Subcutaneous abdominal adipose tissue (tissue), 5 donors: ENCODE measurements around the gene YTHDC2.

Source experiments
- H3K27ac ChIP-seq: one replicate; pipeline ENCODE4 v1.7.0; 2013; ENCODE audit warnings: low read depth, mild to moderate bottlenecking, inconsistent platforms, low read length, moderate library complexity
- H3K27me3 ChIP-seq, 5 donors: one replicate each; pipeline ENCODE4 v1.7.0; 2013; ENCODE audit warnings: low read length in 5 of 5, inconsistent platforms in 1 of 5; ENCODE audit not compliant: control insufficient read depth in 5 of 5, insufficient read depth in 4 of 5
- H3K36me3 ChIP-seq, 5 donors: one replicate each; pipeline ENCODE4 v1.7.0; 2013; ENCODE audit warnings: low read length in 5 of 5; ENCODE audit not compliant: control insufficient read depth in 5 of 5, insufficient read depth in 5 of 5
- H3K4me1 ChIP-seq, 5 donors: one replicate each; pipeline ENCODE4 v1.7.0; 2013; ENCODE audit warnings: low read length in 5 of 5, mild to moderate bottlenecking in 3 of 5, moderate library complexity in 1 of 5; ENCODE audit not compliant: control insufficient read depth in 5 of 5, insufficient read depth in 5 of 5
- H3K4me3 ChIP-seq, 5 donors: one replicate each; pipeline ENCODE4 v1.7.0; 2013; ENCODE audit warnings: low read length in 5 of 5, low read depth in 1 of 5
- H3K9ac ChIP-seq, 5 donors: one replicate each; pipeline ENCODE4 v1.7.0; 2013; ENCODE audit warnings: low read length in 5 of 5, mild to moderate bottlenecking in 4 of 5, moderate library complexity in 3 of 5
- H3K9me3 ChIP-seq, 5 donors: one replicate each; pipeline ENCODE4 v1.7.0; 2013; ENCODE audit warnings: low read length in 5 of 5; ENCODE audit not compliant: control insufficient read depth in 5 of 5
- donor health status: healthy.
- donor health status: healthy.
- donor health status: healthy.
- donor health status: healthy.
- donor health status: healthy.

Gene YTHDC2

GRCh38 chr5:113612060-113612496, 98.6 kb downstream of the YTHDC2 start:
- H3K27me3 ChIP-seq: peaks cover 0 to 9% (median 3%) of the 10 kb centered on the region in 5 donors
- no peak overlapping the region for H3K4me3 ChIP-seq
- no peaks in the 10 kb centered on the region for H3K4me1 ChIP-seq
- H3K9ac ChIP-seq: no peak overlapping the region
- no peaks in the 10 kb centered on the region for H3K36me3 ChIP-seq
- H3K27ac ChIP-seq: no peak overlapping the region
- H3K9me3 ChIP-seq: no peaks in the 10 kb centered on the region

DNA sequence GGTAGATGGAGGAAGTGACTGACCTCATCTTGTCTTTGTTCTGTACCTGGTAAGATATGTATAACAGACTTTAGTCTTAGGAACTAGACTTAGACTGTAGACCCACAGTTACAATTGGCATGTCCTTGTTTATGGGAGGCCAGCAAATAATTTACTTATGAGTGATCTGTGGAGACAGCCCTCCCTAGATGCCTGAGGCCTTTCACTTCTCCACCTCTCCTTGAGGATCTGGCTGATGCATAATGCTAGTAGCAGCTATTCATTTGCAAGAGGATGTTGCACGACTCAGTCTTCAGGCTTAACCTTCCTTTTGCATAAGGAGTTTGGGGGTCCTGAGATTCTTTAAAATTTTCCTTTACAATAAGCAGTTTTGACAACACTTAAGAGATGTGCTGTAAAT, 100.7 kb downstream of the YTHDC2 start:
- Histone ChIP-seq H3K9ac (no peak overlapping the region), H3K4me3 (no peak overlapping the region), H3K36me3 (no peaks in the 10 kb centered on the region), H3K27me3 (peaks cover 0 to 9% (median 3%) of the 10 kb centered on the region in 5 donors), H3K4me1 (no peaks in the 10 kb centered on the region), H3K27ac (no peak overlapping the region), H3K9me3 (no peaks in the 10 kb centered on the region)

- no peaks in the 10 kb centered on the region for H3K36me3 ChIP-seq
- no peak overlapping the region for H3K9ac ChIP-seq
- H3K4me1 ChIP-seq: no peaks in the 10 kb centered on the region
- H3K4me3 ChIP-seq: no peak overlapping the region
- no peak overlapping the region for H3K27ac ChIP-seq
- H3K27me3 ChIP-seq: peaks cover 0 to 9% (median 3%) of the 10 kb centered on the region in 5 donors
- H3K9me3 ChIP-seq: no peaks in the 10 kb centered on the region
These were observed 102.2 kb downstream of the YTHDC2 start for GRCh38 chr5:113615708-113616107.

DNA sequence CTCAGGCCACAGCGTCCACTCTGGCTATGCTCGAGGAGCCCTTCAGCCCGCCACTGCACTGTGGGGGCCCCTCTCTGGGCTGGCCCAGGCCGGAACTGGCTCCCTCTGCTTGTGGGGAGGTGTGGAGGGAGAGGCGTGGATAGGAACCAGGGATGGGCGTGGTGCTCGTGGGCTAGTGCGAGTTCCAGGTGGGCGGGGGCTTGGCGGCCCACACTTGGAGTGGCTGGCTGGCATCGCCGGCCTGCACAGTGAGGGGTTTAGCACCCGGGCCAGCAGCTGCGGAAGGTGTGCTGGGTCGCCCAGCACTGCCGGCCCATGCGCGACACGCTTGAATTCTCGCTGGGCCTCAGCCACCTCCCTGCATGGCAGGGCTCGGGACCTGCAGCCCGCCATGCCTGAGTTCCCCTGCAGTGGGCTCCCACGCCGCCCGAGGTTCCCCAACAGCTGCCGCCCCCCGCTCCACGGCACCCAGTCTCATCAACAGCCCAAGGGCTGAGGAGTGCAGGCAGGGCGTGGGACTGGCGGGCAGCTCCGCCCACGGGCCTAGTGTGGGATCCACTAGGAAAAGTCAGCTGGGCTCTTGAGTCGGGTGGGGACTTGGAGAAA, 103.8 kb downstream of the YTHDC2 start:
- no peak overlapping the region for H3K27ac ChIP-seq
- H3K36me3 ChIP-seq: no peaks in the 10 kb centered on the region
- peaks cover 0 to 9% (median 3%) of the 10 kb centered on the region in 5 donors for H3K27me3 ChIP-seq
- H3K9me3 ChIP-seq: no peaks in the 10 kb centered on the region
- no peak overlapping the region for H3K4me3 ChIP-seq
- no peaks in the 10 kb centered on the region for H3K4me1 ChIP-seq
- H3K9ac ChIP-seq: no peak overlapping the region

- no peaks in the 10 kb centered on the region for H3K36me3 ChIP-seq
- no peaks in the 10 kb centered on the region for H3K4me1 ChIP-seq
- H3K9ac ChIP-seq: no peak overlapping the region
- no peak overlapping the region for H3K27ac ChIP-seq
- H3K27me3 ChIP-seq: no peaks in the 10 kb centered on the region
- no peak overlapping the region for H3K4me3 ChIP-seq
- H3K9me3 ChIP-seq: peaks cover 0 to 3% (median 2%) of the 10 kb centered on the region in 5 donors
These were observed 119.5 kb downstream of the YTHDC2 start for GRCh38 chr5:113632996-113633395.

DNA sequence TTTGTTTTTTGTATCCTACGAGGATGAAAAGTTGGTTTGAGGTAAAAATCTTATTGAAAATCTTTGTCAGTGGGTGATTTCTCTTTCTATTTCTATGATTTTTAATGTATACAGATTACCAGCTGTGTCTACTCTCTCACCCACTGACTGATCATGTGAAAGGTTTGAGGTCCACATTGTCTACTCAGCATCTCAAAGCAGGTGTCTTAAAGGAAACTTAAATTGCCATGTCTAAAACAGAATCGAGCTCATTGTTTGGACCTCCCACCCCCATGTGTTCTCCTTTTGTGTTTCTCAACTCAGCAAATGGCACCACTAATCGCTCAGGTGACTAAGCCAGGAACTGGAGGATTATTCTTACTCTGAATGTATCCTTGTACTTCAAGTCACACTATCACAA, 121.5 kb downstream of the YTHDC2 start:
- Histone ChIP-seq H3K9me3 (peaks cover 0 to 4% (median 3%) of the 10 kb centered on the region in 5 donors), H3K36me3 (no peaks in the 10 kb centered on the region), H3K27ac (no peak overlapping the region), H3K4me1 (no peaks in the 10 kb centered on the region), H3K9ac (no peak overlapping the region), H3K27me3 (no peaks in the 10 kb centered on the region), H3K4me3 (no peak overlapping the region)

- H3K36me3 ChIP-seq: no peaks in the 10 kb centered on the region
- no peaks in the 10 kb centered on the region for H3K4me1 ChIP-seq
- H3K27me3 ChIP-seq: no peaks in the 10 kb centered on the region
- no peak overlapping the region for H3K4me3 ChIP-seq
- H3K9ac ChIP-seq: no peak overlapping the region
- peaks cover 0 to 4% (median 3%) of the 10 kb centered on the region in 5 donors for H3K9me3 ChIP-seq
- H3K27ac ChIP-seq: no peak overlapping the region
These were observed 128.2 kb downstream of the YTHDC2 start for GRCh38 chr5:113641715-113642114.
